ENCODE measurements around the gene EXOC4. TPM values are rescaled to one million over a fixed set of nuclear protein-coding genes. Genes with fewer than 3 reads are reported as not detected.

The EXOC4 gene
- total and polyA plus RNA-seq, 2 of the 8 experiments (the other 6 are each of a cell fraction or from before 2014, with no cell fraction given), result 27.0 to 67.3 TPM

- TF ChIP-seq SIRT6 (IDR thresholded peaks at IDR 0.05; ENCODE audit: low read length) (no peak), POLR2AphosphoS5 (IDR thresholded peaks at IDR 0.05; ENCODE audit: low read depth, low read length) (no peak), BCL11A (IDR thresholded peaks at IDR 0.05; ENCODE audit: low read depth in 2 of 2, low read length in 2 of 2) (no peak)
Measured at GRCh38 chr7:133910761-133911160, 657.9 kb downstream of the EXOC4 start (continued).
